HK-2 (cell line): ENCODE data around the gene SMAD2.
"Not testable (repeated sequence)": the region's sequence is repeated elsewhere in the genome, so short reads cannot be mapped to it uniquely, and the experiment has no call there.

Experiments
- DNase-seq: peaks from one replicate; pipeline ENCODE4 v3.0.0-alpha.2; 2018; ENCODE audit not compliant: unreplicated experiment

The SMAD2 gene

DNA sequence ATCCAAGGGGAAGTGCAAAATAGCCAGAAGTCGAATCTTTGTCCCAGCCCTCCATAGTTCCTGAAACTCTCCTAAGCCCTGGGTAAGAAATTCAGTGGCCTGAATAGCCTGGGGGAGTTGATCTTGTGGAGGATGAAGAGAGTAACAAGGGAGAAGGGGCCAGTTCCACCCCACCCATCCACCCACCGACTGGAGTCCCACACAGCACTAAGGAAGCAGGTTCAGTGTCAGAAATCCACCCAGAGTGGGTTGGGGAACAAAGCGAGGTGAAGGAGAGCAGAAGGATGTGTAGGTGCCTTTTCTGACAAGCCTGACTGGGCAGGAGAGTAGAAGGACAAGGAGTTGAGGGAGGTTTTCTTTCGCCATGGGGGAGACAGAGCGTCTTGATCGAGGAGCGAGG is 136.8 kb downstream of the SMAD2 start:
- DNase-seq = no peak

DNA sequence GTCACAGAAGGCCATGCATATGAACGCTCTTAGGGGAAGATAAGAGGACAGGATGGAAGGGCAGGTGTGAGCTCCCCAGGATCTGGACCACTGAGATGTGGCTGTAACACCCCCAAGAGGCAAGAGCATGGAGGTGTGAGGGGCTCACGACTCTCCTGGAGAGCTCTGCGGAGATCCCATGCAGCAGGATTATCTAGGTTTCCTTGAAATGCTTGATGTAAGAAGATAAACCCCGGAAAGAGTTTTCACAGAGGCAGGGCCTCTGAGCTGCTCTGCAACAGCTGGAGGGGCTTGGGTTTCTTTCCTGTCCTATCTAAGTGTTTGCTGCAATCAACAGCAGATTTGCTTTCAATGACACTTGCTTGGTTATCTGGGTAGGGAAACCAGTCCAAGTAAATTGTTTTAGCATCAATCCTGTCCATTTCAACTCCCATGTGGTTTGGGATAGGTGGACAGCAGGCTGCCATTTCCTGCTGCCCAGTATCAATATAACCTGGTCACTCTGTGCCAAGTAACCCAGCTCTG is 138.9 kb downstream of the SMAD2 start:
- no peak for DNase-seq

DNA sequence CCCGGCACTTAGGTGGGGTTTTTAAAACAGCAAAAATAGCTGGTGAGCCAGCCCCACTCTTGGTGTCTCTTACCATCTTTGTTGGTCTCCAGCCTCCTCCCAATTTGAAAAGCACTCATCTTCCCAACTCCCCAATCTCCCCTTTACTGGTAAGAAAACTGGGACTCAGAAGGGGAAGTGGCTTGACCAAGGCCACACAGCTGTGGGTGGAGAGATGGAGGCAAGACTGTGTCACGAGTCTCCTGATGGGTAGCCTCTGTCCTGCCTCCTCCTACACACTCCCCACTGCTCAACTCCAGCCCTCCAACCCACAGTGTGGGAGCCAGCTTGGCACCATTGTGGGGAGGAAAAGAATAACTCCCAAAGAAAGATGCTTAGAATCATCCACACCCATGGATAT is 140.4 kb downstream of the SMAD2 start:
- DNase-seq = no peak

DNA sequence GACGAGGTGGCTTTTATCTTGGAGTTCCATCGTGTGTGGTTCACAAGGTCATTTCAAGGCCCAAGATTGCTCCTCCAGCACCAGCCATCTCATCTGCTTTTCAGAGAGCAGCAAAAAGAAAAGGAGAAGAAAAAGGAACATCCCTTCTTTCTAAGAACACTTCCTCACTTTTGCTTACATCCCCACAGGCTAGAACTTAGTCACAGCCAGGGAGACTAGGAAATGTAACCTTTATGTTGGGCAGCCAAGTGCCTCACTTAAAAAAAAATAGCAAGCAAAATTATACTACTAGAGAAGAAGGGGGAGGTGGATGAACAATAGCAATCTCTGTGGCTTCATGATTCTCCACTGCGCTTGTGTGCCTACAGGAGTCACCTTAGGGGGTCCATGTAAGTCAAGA is 141.8 kb downstream of the SMAD2 start:
- DNase-seq = no peak

DNA sequence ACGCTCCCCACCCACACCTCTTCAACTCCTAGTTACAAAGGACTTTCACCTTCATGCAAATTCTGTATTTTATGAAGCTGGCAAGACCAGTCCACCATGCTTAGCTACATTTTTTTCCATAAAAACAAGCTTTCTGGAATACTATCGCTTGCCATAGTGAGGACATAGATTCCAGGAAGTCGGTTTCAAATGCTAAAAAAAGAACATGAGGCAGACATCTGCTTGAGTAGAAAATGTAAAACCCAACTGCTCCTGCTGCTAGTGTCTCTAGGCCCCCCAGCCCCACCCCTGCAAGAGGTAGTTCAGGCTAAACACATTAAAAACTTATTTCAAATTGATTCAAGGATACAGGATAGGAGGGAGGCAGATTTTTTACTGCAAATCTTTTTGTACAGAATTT is 148.9 kb downstream of the SMAD2 start:
- DNase-seq = no peak

DNA sequence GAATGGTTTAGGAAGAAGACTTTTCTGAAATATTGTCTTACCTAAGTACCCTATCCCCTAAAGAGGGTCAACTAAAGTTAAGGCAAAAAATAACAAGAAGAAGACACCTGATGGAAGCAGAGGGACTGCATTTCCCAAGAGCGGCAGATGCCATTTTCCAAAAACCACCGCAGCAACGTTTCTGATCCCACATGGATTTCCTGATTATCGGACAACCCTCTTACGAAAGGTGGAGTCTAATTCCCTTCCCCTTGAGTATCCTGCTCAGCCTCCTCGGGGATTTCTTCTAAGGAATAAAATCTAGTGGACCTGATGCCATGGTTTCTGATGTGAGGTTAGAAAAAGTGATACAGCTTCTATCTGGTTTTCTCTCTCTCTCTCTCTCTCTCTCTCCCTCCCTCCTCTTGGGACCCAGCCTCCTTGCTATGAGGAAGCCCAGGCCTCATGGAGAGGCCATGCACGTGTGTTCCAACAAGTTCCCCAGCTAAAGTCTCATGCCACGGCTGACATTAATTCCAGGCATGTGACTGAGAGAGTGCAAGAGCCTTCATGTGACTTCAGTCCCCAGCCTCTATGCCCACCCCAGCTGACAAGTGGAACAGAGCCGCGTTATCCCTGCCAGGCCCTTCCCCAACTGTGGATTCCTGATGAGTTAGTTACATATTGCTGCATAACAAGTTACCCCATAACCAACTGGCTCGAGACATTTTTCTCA is 150.3 kb downstream of the SMAD2 start:
- DNase-seq = no peak

DNA sequence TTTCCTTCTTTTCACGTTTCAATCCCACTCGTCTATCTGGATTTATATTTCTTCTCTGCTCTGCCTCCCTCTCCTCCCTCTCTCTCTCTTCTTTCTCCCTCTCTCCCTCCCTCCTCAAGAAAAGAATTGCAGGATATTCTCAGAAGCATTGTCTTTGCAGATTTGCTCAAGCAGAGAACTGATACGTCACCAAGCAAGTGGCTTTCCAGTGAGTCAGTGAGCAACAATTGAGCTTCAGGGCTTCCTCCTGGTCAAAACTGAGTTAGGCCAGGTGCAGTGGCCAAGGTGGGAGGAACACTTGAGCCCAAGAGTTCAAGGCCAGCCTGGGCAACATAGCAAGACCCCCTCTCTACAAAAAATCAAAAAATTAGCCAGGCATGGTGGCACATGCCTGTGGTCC is 151.1 kb downstream of the SMAD2 start:
- DNase-seq = no peak

DNA sequence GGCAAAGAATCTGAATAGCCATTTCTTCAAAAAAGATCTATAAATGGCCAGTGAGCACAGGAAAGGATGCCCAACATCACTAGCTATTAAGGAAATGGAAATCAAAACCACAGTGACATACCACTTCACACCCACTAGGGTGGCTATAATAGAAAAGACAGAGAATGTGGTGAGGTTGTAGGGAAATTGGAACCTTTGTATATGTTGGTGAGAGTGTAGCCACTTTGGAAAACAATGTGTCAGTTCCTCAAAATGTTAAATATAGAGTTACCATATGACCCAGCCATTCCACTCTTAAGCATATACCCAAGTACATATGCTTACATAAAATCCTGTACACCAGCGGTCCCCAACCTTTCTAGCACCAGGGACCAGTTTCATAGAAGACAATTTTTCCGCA is 152.8 kb downstream of the SMAD2 start:
- DNase-seq = no peak

DNA sequence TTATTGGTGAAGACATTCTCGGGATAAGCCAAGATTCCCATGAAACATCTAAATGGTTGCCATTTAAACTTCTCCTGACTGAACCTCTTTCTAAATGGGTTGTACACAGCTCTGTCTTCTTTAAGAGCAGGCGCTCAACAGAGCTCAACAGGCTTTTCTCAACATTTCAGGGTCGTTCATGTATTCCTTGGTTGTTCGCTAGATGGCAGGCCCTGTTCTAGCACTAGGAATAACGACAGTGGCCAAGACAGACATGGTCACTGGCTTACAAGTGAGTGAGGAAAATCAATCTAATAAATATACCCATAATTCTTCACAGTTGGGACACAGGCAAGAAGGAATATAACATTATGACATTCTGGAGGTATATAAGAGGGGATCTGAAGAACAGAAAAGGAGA is 154.5 kb downstream of the SMAD2 start:
- no peak for DNase-seq

DNA sequence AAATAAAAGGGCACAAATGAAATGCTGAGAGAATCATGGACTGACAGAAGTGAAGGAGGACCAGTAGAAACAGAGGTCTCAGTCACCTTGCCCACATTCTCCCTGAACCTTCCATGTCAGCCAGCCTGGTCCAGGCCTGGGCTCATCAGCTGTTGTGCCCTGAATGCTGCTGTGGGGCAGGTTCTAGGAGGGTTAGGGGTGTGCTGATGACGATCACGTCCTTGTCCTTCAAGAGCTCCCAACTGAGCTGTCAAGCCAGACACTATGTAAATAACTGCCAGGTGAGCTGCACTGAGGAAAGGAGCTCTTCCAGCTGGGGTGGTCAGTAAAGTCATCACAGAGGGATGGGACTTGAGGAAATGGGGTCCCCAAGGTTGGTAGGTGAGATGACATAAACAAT is 156.5 kb downstream of the SMAD2 start:
- DNase-seq = no peak

DNA sequence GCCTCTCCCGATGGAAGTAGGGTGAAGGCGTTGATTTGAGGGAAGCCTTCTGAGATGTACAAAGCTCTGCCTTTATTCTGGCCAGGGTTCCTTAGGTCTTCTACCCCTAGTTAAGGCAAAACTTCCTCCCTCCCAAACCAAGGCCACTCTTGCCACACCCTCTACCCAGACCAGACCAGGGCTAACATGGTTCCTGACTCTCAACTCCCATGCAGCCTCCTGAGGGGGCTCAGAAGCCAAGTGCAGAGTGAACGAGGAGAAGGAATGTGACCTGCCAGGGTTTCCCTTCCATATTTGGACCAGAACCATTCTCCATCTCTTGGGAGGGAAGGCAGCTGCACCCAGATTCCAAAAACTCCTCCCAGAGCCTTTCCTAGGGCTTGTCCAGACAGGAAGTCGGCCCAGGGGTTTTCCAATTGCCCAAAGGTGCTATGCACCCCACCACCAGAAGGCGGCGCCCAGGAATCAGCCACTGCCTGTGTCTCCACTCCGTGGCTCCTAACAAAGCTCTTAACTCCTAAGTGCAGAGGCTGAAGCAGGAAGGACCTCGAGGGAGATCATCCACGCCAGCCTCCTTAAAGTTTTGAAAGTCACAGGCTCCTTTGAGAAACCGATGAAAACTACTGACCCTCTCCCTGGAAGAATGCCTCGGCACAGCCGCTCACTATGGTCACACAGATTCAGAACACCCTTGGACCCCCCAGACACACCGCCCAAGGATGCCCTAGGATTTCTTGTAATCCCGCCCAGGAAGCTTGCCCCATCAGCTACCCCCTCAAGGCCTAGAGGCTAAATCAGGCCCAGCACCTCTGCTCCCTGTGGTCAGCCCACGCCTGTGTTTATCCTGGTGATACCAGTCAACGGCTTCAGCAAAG is 157.8 kb downstream of the SMAD2 start:
- DNase-seq = peak; percentile 81

DNA sequence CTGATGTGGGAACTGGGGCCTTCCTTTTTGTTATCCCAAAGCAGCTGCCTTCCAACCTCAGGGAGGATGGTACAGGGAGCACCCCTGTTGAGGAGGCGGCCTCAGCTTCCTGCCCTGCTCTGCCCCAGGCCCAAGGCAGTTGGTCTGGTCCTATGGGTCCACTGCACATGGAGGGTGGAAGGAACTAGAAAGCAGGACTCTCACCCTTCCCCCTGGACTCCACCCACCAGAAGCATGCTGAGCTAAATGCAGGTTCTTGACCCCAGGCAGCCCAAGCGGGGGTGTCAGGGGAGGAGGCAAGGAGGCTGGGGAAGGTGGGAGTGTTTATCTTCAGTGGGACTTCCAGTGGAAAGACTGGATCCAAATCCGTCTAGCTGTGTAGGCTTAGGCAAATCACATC is 158.5 kb downstream of the SMAD2 start:
- DNase-seq = no peak

DNA sequence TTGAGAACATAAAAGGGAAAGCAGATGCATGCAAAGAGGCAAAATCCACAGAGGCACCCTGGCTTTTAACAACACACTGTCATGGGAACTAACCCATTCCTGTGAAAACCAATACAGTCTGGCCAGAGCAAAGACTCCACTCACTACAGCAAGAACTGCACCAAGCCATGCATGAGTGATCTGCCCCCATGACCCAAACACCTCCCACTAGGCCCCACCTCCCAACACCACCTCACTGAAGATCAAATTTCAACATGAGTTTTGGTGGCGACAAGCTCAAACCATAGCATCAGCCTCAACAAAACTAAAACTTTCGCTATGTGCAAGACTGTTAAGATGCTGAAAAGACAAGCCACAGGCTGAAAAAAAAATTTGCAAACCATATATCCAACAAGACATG is 162.8 kb downstream of the SMAD2 start:
- no peak for DNase-seq

DNA sequence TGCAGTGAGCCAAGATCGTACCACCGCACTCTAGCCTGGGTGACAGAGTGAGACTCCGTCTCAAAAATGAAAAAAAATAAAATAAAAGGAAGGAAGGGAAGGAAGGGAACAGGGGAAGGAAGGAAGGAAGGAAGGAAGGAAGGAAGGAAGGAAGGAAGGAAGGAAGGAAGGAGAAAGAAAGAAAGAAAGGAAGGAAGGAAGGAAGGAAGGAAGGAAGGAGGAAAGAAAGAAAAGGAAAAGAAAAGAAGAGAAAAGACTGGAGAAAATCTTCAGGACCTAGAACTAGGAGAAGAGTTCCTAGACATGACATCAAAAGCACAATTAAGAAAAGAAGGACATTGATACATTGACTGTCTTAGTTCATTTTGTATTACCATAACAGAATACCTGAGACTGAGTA is 163.3 kb downstream of the SMAD2 start:
- not testable (repeated sequence) for DNase-seq
